ENCODE data around the gene RBM42. TPM values are rescaled to one million over a fixed set of nuclear protein-coding genes. Genes with fewer than 3 reads are reported as not detected.

The RBM42 gene
- total and polyA plus RNA-seq, 2 of the 13 experiments (the other 11 are each of a cell fraction or from before 2014, with no cell fraction given) = 27.2 to 55.3 TPM

DNA sequence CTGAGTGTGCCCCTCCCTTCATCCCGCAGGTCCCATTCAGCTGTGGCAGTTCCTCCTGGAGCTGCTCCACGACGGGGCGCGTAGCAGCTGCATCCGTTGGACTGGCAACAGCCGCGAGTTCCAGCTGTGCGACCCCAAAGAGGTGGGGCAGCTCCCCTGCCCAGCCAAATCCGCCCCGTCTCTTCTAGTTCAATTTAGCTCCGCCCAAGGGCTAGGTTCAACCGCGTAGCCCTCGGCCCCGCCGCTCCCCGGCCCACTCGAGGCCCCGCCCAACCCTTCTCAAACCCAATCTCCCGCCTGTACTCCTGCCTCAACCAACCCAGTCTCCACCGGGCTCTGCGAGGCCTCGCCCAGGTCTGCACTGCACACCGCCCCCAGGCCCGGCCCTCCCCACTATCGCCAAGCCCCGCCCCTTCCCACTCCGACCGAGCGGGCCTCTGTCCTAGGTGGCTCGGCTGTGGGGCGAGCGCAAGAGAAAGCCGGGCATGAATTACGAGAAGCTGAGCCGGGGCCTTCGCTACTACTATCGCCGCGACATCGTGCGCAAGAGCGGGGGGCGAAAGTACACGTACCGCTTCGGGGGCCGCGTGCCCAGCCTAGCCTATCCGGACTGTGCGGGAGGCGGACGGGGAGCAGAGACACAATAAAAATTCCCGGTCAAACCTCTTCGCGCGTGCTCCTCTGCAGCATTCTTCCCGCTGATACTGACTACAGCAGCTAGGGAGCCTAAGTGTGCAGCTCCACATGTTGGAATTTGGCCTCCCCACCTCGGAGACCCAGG, 15.6 kb downstream of the RBM42 start (continued):
- TF ChIP-seq HES4 (CRISPR knock-in tag; IDR thresholded peaks at IDR 0.05; ENCODE audit: borderline replicate concordance) (0 out of 2 replicates have a peak, but pooled peaks have one; percentile 21), RBFOX2 (IDR thresholded peaks at IDR 0.05; ENCODE audit: low read depth, low read length) (peak; percentile 48), ZNF878 (CRISPR knock-in tag; IDR thresholded peaks at IDR 0.05) (0 out of 2 replicates have a peak, but pooled peaks have one; percentile 38), POLR2A (IDR thresholded peaks at IDR 0.05; ENCODE audit: insufficient read depth in 1 of 2, low read depth in 2 of 2, low read length in 2 of 2) (peak; percentile 21 to 51; a peak in 2 of 4 replicates), PHF8 (CRISPR knock-in tag; IDR thresholded peaks at IDR 0.05) (peak; percentile 58), ARNTL (CRISPR knock-in tag; IDR thresholded peaks at IDR 0.05) (0 out of 2 replicates have a peak, but pooled peaks have one; percentile 20), BRD4 (CRISPR knock-in tag; IDR thresholded peaks at IDR 0.05) (0 out of 2 replicates have a peak, but pooled peaks have one; percentile 34), ZNF607 (CRISPR knock-in tag; IDR thresholded peaks at IDR 0.05; ENCODE audit: borderline replicate concordance) (peak; percentile 18; the same call in 1 of the 2 replicates), ZNF816 (CRISPR knock-in tag; IDR thresholded peaks at IDR 0.05; ENCODE audit: borderline replicate concordance) (no peak), ZNF317 (CRISPR knock-in tag; IDR thresholded peaks at IDR 0.05) (peak; percentile 70; the same call in 1 of the 2 replicates), RNF2 (conservative IDR thresholded peaks at IDR 0.05; ENCODE audit: low read depth) (peak; percentile 53; the same call in 1 of the 2 replicates), HOXA7 (CRISPR knock-in tag; IDR thresholded peaks at IDR 0.05) (no peak), ZMAT3 (CRISPR knock-in tag; conservative IDR thresholded peaks at IDR 0.05) (0 out of 2 replicates have a peak, but pooled peaks have one; percentile 15), XRCC5 (optimal IDR thresholded peaks at IDR 0.05; ENCODE audit: low read length) (peak; percentile 15), NFYB (CRISPR knock-in tag; IDR thresholded peaks at IDR 0.05) (peak; percentile 48; the same call in 1 of the 2 replicates), FOSL1 (CRISPR knock-in tag; IDR thresholded peaks at IDR 0.05; ENCODE audit: borderline replicate concordance) (no peak), IRF2 (CRISPR knock-in tag; IDR thresholded peaks at IDR 0.05) (0 out of 2 replicates have a peak, but pooled peaks have one; percentile 1)
- TF ChIP-seq, protein P1, sequence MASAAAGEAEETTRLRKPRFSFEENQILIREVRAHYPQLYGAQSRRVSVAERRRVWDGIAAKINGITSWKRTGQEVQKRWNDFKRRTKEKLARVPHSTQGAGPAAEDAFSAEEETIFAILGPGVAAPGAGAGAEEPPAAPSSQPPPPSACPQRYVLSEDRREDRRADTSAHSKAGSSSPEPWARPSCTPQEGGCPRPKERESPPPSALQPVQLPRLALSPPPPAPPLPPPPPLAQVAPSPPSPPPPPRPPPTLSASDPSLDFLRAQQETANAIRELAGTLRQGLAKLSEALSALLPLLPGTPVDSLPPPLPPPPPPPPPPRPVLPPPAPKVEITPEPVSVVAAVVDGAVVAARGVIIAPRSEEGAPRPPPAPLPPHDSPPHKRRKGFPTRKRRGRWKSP (CRISPR knock-in tag; IDR thresholded peaks at IDR 0.05) = peak; percentile 60; the same call in 1 of the 2 replicates
- TF ChIP-seq, protein P2, sequence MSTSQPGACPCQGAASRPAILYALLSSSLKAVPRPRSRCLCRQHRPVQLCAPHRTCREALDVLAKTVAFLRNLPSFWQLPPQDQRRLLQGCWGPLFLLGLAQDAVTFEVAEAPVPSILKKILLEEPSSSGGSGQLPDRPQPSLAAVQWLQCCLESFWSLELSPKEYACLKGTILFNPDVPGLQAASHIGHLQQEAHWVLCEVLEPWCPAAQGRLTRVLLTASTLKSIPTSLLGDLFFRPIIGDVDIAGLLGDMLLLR (CRISPR knock-in tag; IDR thresholded peaks at IDR 0.05) = peak; percentile 48; the same call in 1 of the 2 replicates
- TF ChIP-seq, protein P3, sequence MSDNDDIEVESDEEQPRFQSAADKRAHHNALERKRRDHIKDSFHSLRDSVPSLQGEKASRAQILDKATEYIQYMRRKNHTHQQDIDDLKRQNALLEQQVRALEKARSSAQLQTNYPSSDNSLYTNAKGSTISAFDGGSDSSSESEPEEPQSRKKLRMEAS (IDR thresholded peaks at IDR 0.05) = peak; percentile 53
- TF ChIP-seq, protein P4, sequence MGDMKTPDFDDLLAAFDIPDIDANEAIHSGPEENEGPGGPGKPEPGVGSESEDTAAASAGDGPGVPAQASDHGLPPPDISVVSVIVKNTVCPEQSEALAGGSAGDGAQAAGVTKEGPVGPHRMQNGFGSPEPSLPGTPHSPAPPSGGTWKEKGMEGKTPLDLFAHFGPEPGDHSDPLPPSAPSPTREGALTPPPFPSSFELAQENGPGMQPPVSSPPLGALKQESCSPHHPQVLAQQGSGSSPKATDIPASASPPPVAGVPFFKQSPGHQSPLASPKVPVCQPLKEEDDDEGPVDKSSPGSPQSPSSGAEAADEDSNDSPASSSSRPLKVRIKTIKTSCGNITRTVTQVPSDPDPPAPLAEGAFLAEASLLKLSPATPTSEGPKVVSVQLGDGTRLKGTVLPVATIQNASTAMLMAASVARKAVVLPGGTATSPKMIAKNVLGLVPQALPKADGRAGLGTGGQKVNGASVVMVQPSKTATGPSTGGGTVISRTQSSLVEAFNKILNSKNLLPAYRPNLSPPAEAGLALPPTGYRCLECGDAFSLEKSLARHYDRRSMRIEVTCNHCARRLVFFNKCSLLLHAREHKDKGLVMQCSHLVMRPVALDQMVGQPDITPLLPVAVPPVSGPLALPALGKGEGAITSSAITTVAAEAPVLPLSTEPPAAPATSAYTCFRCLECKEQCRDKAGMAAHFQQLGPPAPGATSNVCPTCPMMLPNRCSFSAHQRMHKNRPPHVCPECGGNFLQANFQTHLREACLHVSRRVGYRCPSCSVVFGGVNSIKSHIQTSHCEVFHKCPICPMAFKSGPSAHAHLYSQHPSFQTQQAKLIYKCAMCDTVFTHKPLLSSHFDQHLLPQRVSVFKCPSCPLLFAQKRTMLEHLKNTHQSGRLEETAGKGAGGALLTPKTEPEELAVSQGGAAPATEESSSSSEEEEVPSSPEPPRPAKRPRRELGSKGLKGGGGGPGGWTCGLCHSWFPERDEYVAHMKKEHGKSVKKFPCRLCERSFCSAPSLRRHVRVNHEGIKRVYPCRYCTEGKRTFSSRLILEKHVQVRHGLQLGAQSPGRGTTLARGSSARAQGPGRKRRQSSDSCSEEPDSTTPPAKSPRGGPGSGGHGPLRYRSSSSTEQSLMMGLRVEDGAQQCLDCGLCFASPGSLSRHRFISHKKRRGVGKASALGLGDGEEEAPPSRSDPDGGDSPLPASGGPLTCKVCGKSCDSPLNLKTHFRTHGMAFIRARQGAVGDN (CRISPR knock-in tag; IDR thresholded peaks at IDR 0.05) = peak; percentile 85
